CD14-positive monocyte (primary cell): ENCODE results near the gene UBE2G1. TPM values are rescaled to one million over a fixed set of nuclear protein-coding genes. Genes with fewer than 3 reads are reported as not detected.

ENCODE experiments used
- DNase-seq, 3 donors: peaks; one replicate each; pipeline ENCODE4 v3.0.0-alpha.2; 2011 to 2022
- H2AFZ ChIP-seq: 2 replicates; pipeline ENCODE4 v1.6.0; 2012; ENCODE audit warnings: mild to moderate bottlenecking, low read depth, low read length, inconsistent platforms; ENCODE audit not compliant: insufficient read depth, poor library complexity, severe bottlenecking
- H3K27ac ChIP-seq, 2 donors: 1 replicate in 1 of 2; 2 replicates in 1 of 2; pipeline ENCODE4 v1.5.1; 2012 to 2013; ENCODE audit warnings: low read length in 2 of 2, control low read depth in 1 of 2, inconsistent platforms in 1 of 2, low read depth in 1 of 2, mild to moderate bottlenecking in 1 of 2
- H3K27me3 ChIP-seq, 2 donors: one replicate each; pipeline versions ENCODE4 v1.6.0 to v1.6.1; 2011 to 2013; ENCODE audit warnings: low read length in 2 of 2; ENCODE audit not compliant: control insufficient read depth in 2 of 2, insufficient read depth in 2 of 2
- H3K36me3 ChIP-seq, 2 donors: replicated peaks in 1 of 2; 1 replicate in 1 of 2; 2 replicates in 1 of 2; pipeline versions ENCODE4 v1.5.1 to v1.6.1; 2012 to 2013; ENCODE audit warnings: low read length in 2 of 2, control low read depth in 1 of 2, inconsistent platforms in 1 of 2, mild to moderate bottlenecking in 1 of 2; ENCODE audit not compliant: insufficient read depth in 2 of 2, control insufficient read depth in 1 of 2
- H3K4me1 ChIP-seq, 2 donors: 1 replicate in 1 of 2; 2 replicates in 1 of 2; pipeline versions ENCODE4 v1.5.1 to v1.6.1; 2012 to 2013; ENCODE audit warnings: low read length in 2 of 2, control low read depth in 1 of 2, inconsistent platforms in 1 of 2, mild to moderate bottlenecking in 1 of 2, moderate library complexity in 1 of 2; ENCODE audit not compliant: insufficient read depth in 2 of 2, control insufficient read depth in 1 of 2
- H3K4me2 ChIP-seq: replicated peaks from 2 replicates; pipeline ENCODE3; 2012; ENCODE audit warnings: low read length, moderate library complexity, mild to moderate bottlenecking; ENCODE audit not compliant: poor library complexity, severe bottlenecking; ENCODE audit errors: extremely low read depth
- H3K4me3 ChIP-seq, 3 experiments: fragments of 200-600 bp in 1 of 3; sonication (generic) in 1 of 3; replicated peaks in 1 of 3; 1 replicate in 2 of 3; 2 replicates in 1 of 3; pipeline ENCODE4 v1.5.1; 2011 to 2013; ENCODE audit warnings: low read length in 3 of 3, mild to moderate bottlenecking in 3 of 3, control low read depth in 2 of 3, low read depth in 2 of 3, inconsistent platforms in 1 of 3, moderate library complexity in 1 of 3
- H3K79me2 ChIP-seq: 2 replicates; pipeline ENCODE4 v1.6.0; 2012; ENCODE audit warnings: mild to moderate bottlenecking, control low read depth, inconsistent platforms, low read length, moderate library complexity; ENCODE audit not compliant: insufficient read depth
- H3K9ac ChIP-seq: 2 replicates; pipeline ENCODE4 v1.6.0; 2017; ENCODE audit warnings: low read length, mild to moderate bottlenecking; ENCODE audit not compliant: insufficient read depth, poor library complexity, severe bottlenecking
- H3K9me3 ChIP-seq, 2 donors: replicated peaks in 1 of 2; 1 replicate in 1 of 2; 2 replicates in 1 of 2; pipeline versions ENCODE4 v1.5.1 to v1.6.1; 2012 to 2013; ENCODE audit warnings: low read length in 2 of 2, control low read depth in 1 of 2; ENCODE audit not compliant: control insufficient read depth in 1 of 2, insufficient read depth in 1 of 2
- H4K20me1 ChIP-seq: 2 replicates; pipeline ENCODE4 v1.6.0; 2012; ENCODE audit warnings: mild to moderate bottlenecking, low read length, control low read depth, moderate library complexity; ENCODE audit not compliant: insufficient read depth
- H3K27ac Mint-ChIP-seq, 7 donors: one replicate each; pipeline ENCODE4 v1.8.0; 2020; ENCODE audit warnings: mild to moderate bottlenecking in 7 of 7, mixed read lengths in 7 of 7, moderate library complexity in 6 of 7, inconsistent platforms in 2 of 7
- H3K27me3 Mint-ChIP-seq, 3 donors: one replicate each; pipeline ENCODE4 v1.8.0; 2021 to 2022; ENCODE audit warnings: low read depth in 3 of 3, mild to moderate bottlenecking in 3 of 3, mixed read lengths in 3 of 3, moderate library complexity in 3 of 3, inconsistent platforms in 1 of 3
- H3K36me3 Mint-ChIP-seq, 2 donors: one replicate each; pipeline ENCODE4 v1.8.0; 2020; ENCODE audit warnings: mixed read lengths in 2 of 2, inconsistent platforms in 1 of 2, mild to moderate bottlenecking in 1 of 2
- H3K4me1 Mint-ChIP-seq: one replicate; pipeline ENCODE4 v1.8.0; 2020; ENCODE audit warnings: mild to moderate bottlenecking, mixed read lengths
- H3K4me3 Mint-ChIP-seq, 2 donors: one replicate each; pipeline ENCODE4 v1.8.0; 2020; ENCODE audit warnings: mild to moderate bottlenecking in 2 of 2, mixed read lengths in 2 of 2, moderate library complexity in 1 of 2
- H3K9me3 Mint-ChIP-seq, 7 donors: one replicate each; pipeline ENCODE4 v1.8.0; 2020 to 2022; ENCODE audit warnings: mixed read lengths in 7 of 7, mild to moderate bottlenecking in 6 of 7, moderate library complexity in 6 of 7, inconsistent platforms in 2 of 7
- CTCF ChIP-seq: fragments of 200-600 bp; IDR thresholded peaks from one replicate; pipeline ENCODE4 v1.8.0; 2022; ENCODE audit warnings: antibody characterized with exemption, mild to moderate bottlenecking
- WGBS: methylation state at CpG from one replicate; pipeline ENCODE4 v1.1.5; 2013; ENCODE audit warnings: missing lambda C conversion rate; ENCODE audit not compliant: insufficient coverage; 5-methylcytosine and 5-hydroxymethylcytosine counted together
- intact Hi-C, 2 donors: fragments of 100-400 bp; cut with micrococcal nuclease; formaldehyde crosslinking; loops; one replicate each; pipeline versions ENCODE4 v1.15.0 to v1.15.1; 2023
- polyA plus RNA-seq, 3 donors: library from polyadenylated mRNA; depleted of rRNA in 1 of 3; unstranded in 2 of 3; stranded (reverse) in 1 of 3; fragments of 300-500 nt in 2 of 3; fragments of >200 nt in 1 of 3; fragmentation: Illumina TruSeq in 2 of 3; gene quantifications; 1 replicate in 2 of 3; 2 replicates in 1 of 3; pipeline ENCODE4 v1.2.3, GENCODE V29; 2012 to 2021

The UBE2G1 gene
- polyA plus RNA-seq, 3 donors: 18.3 to 41.4 (median 29.3) TPM

- H3K79me2 ChIP-seq: peaks cover 98% of the 10 kb centered on the region
- no peak overlapping the region for H3K4me3 ChIP-seq
- Mint-ChIP-seq H3K9me3 (no peaks in the 10 kb centered on the region), H3K4me3 (no peak overlapping the region), H3K4me1 (peaks cover 10% of the 10 kb centered on the region), H3K36me3 (peaks cover 0 to 19% of the 10 kb centered on the region in 2 donors), H3K27ac (no peak overlapping the region), H3K27me3 (peaks cover 0 to under 1% (median 0%) of the 10 kb centered on the region in 3 donors)
- no peak overlapping the region for H3K9ac ChIP-seq
- TF ChIP-seq CTCF: no peak
- H4K20me1 ChIP-seq: peaks cover 99% of the 10 kb centered on the region
- WGBS: 100% methylated on average over 1 of the region's 4 CpGs
- no peak for DNase-seq
- H3K36me3 ChIP-seq: peaks cover 0 to 12% of the 10 kb centered on the region in 2 donors
- intact Hi-C loops: no loop called here
- no peaks in the 10 kb centered on the region for H3K9me3 ChIP-seq
- no peak overlapping the region for H3K4me2 ChIP-seq
- no peak overlapping the region for H2AFZ ChIP-seq
- no peak overlapping the region for H3K27ac ChIP-seq
- no peaks in the 10 kb centered on the region for H3K4me1 ChIP-seq
- no peaks in the 10 kb centered on the region for H3K27me3 ChIP-seq
Measured at GRCh38 chr17:4358154-4358553, 8.3 kb downstream of the UBE2G1 start.

GRCh38 chr17:4357671-4358070 is 8.8 kb downstream of the UBE2G1 start:
- Mint-ChIP-seq H3K4me3 (no peak overlapping the region), H3K27ac (peak overlapping the region in 2 of 7 donors; percentile 21 to 57), H3K9me3 (no peaks in the 10 kb centered on the region), H3K4me1 (peaks cover 10% of the 10 kb centered on the region), H3K36me3 (peaks cover 0 to 17% of the 10 kb centered on the region in 2 donors), H3K27me3 (peaks cover 0 to 1% (median 0%) of the 10 kb centered on the region in 3 donors)
- H3K9ac ChIP-seq: no peak overlapping the region
- H2AFZ ChIP-seq: no peak overlapping the region
- H3K27ac ChIP-seq: no peak overlapping the region
- H3K4me3 ChIP-seq: no peak overlapping the region
- DNase-seq: no peak
- no peaks in the 10 kb centered on the region for H3K4me1 ChIP-seq
- peaks cover 99% of the 10 kb centered on the region for H4K20me1 ChIP-seq
- H3K9me3 ChIP-seq: no peaks in the 10 kb centered on the region
- WGBS: 100% methylated on average over 1 of the region's 1 CpG
- intact Hi-C loops: no loop called here
- H3K27me3 ChIP-seq: no peaks in the 10 kb centered on the region
- peaks cover 98% of the 10 kb centered on the region for H3K79me2 ChIP-seq
- peaks cover 0 to 8% of the 10 kb centered on the region in 2 donors for H3K36me3 ChIP-seq
- no peak overlapping the region for H3K4me2 ChIP-seq
- no peak for TF ChIP-seq CTCF
